Loucy (cell line): ENCODE measurements around the gene MEF2C.

Experiments used
- CTCF ChIP-seq: fragments of 200-600 bp; sonication (generic); conservative IDR thresholded peaks from 2 replicates; pipeline ENCODE4 v1.5.1; 2014; ENCODE audit warnings: mild to moderate bottlenecking, antibody characterized with exemption, low read length
- EZH2phosphoT487 ChIP-seq: fragments of 200-600 bp; IDR thresholded peaks from 2 replicates; pipeline ENCODE4 v1.6.1; 2018; ENCODE audit warnings: antibody characterized with exemption, mild to moderate bottlenecking, moderate library complexity, borderline replicate concordance

- TF ChIP-seq CTCF (no peak), EZH2phosphoT487 (no peak)
Measured at GRCh38 chr5:88734191-88734640, 148.8 kb downstream of the MEF2C start.
